Activated CD4-positive, CD25-positive, alpha-beta regulatory T cell treated with anti-CD3 and anti-CD28 coated beads, Interleukin-2, amount 50 U/mL, for 24 hours (primary cell): Measurements from ENCODE around the gene MZT2A.
A peak's percentile ranks its signal among the peaks of the same experiment; 100 is the strongest.
"Not testable (repeated sequence)": the region's sequence is repeated elsewhere in the genome, so short reads cannot be mapped to it uniquely, and the experiment has no call there.

Source experiments
- ATAC-seq, 2 donors: fragments of 150-1000 bp; cut with Tn5 transposase; one replicate each; pipeline ENCODE4 v1.10.0; 2021; ENCODE audit warnings: mild to moderate bottlenecking in 1 of 2, moderate library complexity in 1 of 2

Gene MZT2A, protein sequence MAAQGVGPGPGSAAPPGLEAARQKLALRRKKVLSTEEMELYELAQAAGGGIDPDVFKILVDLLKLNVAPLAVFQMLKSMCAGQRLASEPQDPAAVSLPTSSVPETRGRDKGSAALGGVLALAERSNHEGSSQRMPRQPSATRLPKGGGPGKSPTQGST

GRCh38 chr2:131492015-131492417 lies at the start of gene MZT2A:
TSS of gene MZT2A (minus strand) at chr2:131492397. CDS start at chr2:131492376, 21 bp downstream.
- ATAC-seq, result peak in 1 of 2 donors; percentile 0

GRCh38 chr2:131538856-131539255 lies 46.7 kb upstream of the MZT2A start:
- ATAC-seq, result not testable (repeated sequence)

DNA sequence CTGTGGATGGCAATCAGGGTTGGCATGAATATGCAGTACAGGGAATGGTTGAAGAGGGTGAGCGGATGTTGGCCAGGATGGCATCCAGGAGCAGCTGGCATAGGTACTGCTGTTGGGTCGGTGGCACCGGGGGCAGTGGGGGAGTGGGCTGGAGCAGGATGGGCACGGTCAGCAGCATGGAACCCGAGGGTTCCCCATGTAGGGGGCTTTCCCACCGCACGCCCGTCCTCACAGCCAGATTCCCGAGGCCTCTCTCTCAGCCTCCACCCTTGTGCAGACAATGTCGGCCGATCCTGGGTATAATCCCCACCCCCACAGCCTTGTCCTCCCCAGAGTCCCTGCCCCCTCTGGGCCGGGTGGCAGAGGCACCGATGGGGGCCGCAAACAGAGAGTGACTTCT lies 44.6 kb upstream of the MZT2A start:
- not testable (repeated sequence) for ATAC-seq

- not testable (repeated sequence) for ATAC-seq
These were observed 44.0 kb upstream of the MZT2A start for GRCh38 chr2:131535951-131536826.

DNA sequence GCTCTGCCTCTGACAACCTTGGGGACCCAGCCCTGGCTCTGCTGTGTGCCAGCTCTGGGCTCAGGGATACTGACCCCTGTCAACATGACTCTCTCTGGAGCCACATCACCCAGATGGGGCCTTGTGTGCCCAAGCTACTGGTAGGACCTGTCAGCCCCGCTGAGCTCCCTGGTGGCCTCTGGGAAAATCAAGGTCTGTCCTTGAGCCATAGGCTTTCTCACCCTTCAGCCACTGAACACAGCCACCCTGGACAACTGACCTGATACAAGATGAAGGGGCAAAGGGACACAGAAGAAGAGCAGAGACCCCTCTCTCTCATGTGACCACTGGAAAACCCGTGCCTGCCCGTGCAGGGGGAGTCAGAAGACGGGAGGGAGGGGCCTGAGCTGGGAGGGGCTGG lies 43.3 kb upstream of the MZT2A start:
- ATAC-seq, result no peak

- ATAC-seq, result not testable (repeated sequence)
These were observed 42.8 kb upstream of the MZT2A start for GRCh38 chr2:131534965-131535364.

GRCh38 chr2:131534317-131534672 lies 42.1 kb upstream of the MZT2A start:
- not testable (repeated sequence) for ATAC-seq

- not testable (repeated sequence) for ATAC-seq
These were observed 41.6 kb upstream of the MZT2A start for GRCh38 chr2:131533609-131534316.

DNA sequence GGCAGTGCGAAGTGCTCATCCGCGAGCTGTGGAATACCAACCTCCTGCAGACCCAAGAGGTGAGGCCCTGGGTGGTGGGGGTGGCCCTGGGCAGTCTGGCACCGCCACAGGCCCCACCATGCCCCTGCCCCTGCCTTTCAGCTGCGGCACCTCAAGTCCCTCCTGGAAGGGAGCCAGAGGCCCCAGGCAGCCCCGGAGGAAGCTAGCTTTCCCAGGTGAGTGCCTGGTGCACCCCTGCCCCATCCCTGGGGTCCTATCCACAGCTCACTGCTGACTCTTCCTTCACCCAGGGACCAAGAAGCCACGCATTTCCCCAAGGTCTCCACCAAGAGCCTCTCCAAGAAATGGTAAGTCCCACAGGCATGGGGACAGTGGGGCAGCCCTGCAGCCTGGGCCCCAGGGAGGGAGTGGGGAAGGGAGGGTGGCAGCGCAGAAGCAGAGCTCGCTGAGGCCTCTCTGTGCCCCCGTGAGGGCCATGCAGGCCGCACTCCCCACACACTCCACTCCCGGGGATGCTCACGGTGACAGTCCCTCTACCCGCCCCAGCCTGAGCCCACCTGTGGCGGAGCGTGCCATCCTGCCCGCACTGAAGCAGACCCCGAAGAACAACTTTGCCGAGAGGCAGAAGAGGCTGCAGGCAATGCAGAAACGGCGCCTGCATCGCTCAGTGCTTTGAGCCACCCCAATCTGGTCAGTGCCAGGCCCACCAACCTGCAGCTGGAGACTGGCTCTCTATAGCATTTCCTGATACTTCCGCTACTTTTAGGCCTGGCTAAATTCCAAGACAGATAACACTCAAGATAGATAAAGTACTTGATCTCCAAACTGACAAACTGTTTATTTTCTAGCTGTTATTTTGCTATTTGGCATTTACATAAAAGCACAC lies 40.8 kb upstream of the MZT2A start:
- not testable (repeated sequence) for ATAC-seq

DNA sequence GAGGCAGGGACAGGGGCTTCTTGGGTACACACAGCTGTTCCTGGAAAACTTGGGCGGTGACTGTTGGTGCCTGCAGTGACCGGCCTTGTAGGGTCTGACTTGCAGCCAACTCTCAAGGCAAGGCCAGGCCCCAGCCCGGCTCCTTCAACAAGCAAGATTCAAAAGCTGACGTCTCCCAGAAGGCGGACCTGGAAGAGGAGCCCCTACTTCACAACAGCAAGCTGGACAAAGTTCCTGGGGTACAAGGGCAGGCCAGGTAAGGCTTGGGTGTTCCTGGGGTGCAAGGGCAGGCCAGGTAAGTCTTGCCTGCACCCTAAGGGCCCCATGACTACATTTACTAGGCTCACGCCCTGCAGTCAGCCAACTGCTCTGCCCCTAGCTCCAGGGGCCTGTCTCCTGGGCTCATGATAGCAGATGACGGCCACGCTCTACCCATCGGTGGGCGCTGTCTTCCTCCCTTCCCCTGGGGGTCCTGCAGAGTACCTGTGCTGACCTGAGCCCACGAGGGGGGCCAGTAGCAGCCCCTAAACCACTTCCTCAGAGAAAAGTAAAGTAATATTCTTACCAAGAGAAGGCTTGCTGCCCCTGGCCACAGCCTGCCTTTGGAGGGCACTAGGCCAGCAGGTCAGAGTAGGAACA lies 39.5 kb upstream of the MZT2A start:
- ATAC-seq, result not testable (repeated sequence)

DNA sequence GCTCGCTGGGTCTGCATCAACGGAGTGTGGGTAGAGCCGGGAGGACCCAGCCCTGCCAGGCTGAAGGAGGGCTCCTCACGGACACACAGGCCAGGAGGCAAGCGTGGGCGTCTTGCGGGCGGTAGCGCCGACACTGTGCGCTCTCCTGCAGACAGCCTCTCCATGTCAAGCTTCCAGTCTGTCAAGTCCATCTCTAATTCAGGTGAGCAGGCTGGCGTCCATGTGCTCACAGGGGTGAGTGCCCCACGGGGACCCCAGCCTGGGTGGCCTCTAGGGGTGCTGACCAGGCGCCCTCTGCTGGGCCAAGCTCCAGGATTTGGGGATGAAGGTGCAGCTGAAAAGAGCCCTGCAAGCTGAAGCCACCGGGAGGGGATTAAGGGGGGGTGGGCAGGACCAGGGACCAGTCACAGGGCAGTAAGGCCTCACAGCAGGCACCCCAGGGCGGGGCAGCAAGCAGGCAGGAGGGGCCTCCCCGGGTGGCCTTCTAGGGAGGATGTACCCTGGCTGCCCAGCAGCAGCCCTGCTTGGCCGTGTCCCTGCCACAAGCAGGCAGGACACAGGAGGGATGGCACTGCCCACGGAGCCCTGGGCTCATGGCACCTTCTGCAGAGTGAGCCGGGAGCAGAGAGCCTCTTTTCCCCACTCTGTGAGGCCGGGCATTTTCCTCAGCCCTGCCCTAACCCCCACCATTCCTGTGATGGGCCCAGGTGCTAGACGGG lies 38.6 kb upstream of the MZT2A start:
- ATAC-seq, result not testable (repeated sequence)

DNA sequence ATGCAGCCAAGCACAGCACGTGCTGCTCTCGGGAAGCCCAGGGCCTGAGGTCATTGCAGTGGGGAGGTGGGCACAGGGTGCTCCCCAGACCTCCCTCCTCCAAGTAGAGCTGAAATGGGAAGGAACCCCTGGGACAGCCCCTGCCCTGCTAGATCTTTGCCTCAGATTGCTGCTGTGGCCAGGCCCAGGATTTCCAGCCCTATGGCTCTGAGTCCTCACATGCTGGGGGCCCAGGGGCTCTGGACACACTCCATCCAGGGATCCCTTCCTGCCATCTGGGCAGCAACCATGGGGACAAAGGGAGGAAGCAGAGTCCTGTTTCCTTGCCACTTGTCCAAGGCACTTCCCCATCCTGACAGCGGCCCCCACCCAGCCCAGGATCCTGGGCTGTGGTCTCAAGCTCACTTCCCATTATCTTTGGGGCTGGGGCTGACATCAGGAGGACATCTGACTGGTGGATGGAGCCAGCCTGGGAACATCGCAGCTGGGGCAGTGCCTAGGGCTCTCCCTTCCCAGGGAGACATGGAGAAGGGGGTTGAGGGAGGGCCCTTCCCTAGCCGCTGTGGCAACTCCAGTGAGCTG lies 37.8 kb upstream of the MZT2A start:
- ATAC-seq, result not testable (repeated sequence)

DNA sequence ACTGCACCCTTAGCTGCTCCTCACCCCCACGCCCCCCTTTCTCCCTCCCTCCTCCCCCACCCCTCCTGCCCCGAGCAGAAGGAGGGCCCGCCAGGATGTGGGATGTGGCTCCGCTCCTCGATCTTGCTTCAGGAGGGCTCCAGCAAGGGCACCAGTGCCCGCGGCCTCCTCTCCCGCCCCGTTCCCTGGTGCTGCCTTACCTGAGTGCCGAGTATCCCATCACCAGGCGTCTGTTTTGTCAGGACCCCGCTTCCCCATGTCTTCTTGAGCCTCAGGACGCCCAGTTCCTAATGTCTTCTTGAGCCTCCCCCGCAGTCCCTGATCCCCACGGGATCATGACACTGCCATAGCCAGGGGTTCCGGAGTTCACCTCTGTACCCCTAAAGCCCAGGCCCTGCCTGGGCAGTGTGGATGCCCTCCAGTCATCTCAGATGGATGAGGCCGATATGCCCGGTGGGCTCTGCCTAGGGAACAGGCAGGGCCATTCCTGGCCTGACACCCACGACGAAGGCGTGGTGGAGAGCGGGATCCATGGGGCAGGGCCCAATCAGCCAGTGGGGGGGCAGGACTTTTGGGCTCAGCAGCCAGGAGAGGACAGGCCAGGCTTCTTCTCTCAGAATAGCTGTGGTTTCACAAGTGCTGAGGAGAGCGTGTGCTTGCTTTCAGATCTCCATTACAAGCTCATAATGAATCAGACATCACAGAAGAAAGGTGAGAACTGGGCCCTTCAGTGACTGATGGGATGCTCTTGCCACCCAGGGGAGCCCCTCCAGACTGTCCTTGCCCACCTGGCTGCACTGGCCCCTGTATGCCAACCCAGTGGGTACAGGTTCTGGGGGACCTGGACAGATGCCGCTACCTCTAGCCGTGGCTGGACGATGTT lies 37.0 kb upstream of the MZT2A start:
- not testable (repeated sequence) for ATAC-seq

- ATAC-seq, result peak; percentile 90 to 91
These were observed 35.2 kb upstream of the MZT2A start, which contains the start of gene CCDC74A for GRCh38 chr2:131527131-131528001. TSS of gene CCDC74A (plus strand) at chr2:131527888. CDS start at chr2:131527971, 83 bp downstream.

DNA sequence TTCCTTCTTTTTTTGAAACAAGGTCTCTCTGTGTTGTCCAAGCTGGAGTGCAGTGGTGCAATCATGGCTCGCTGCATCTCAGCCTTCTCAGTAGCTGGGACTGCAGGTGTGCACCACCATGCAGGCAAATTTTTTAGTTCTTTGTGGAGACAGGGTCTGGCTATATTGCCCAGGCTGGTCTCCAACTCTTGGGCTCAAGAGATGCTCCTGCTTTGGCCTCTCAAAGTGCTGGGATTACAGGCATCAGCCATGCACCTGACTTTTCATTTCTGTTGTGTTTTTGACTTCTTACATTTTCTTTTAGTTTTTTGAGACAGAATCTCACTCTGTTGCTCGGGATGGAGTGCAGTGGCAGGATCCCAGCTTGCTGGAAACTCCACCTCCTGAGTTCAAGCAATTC lies 33.1 kb upstream of the MZT2A start:
- not testable (repeated sequence) for ATAC-seq

- no peak for ATAC-seq
These were observed 30.0 kb upstream of the MZT2A start for GRCh38 chr2:131521961-131522781.

- ATAC-seq, result not testable (repeated sequence)
These were observed 29.3 kb upstream of the MZT2A start for GRCh38 chr2:131521524-131521923.

- ATAC-seq, result no peak
These were observed 28.3 kb upstream of the MZT2A start for GRCh38 chr2:131520526-131520925.
